CD4-positive, alpha-beta T cell treated with Interleukin-17A for 4 hours (primary cell): ENCODE data around the gene TNPO2.
A peak's percentile ranks its signal among the peaks of the same experiment; 100 is the strongest.
"Not testable (repeated sequence)": the region's sequence is repeated elsewhere in the genome, so short reads cannot be mapped to it uniquely, and the experiment has no call there.

Experiments
- DNase-seq: peaks from one replicate; pipeline ENCODE4 v3.0.0-alpha.2; 2020; ENCODE audit warnings: mixed read lengths

TNPO2 gene

DNA sequence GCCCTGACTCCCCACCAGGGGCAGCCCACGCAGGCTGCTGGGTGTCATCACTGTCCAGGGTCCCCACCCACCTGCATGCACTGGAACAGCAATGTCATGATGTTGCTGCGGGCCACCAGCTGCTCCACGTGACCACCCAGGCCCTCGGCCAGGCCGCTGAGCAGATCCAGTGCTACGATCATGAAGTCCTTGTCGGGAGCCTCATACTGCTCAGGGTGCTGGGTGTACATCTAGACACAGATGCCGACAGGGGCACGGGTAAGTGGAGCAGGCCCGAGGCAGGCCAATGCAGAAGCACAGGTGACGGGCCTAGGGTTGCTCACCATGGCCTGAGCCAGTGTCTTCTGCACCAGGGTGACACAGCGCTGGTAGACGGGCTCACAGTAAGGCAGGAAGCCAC lies 18.6 kb downstream of the TNPO2 start:
- no peak for DNase-seq

DNA sequence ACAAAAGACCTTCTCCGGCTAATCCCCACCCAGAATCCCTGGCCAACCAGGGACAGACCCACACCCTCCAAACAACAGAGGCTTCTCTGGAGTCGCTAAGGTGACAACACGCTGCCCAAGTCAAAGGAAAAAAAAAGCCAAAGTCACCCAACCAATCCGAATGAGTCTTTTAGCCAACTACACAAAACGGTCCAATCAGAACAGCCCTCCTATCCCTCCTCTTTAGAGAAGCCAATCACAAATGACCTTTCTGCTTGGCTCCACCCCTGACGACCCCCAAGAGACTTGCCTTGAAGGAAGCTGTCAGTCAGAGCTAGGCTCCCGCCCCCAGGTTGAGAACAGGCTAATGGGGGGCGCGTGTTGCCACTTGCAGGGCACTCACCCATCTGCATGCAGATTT lies 20.7 kb downstream of the TNPO2 start:
- DNase-seq: no peak

DNA sequence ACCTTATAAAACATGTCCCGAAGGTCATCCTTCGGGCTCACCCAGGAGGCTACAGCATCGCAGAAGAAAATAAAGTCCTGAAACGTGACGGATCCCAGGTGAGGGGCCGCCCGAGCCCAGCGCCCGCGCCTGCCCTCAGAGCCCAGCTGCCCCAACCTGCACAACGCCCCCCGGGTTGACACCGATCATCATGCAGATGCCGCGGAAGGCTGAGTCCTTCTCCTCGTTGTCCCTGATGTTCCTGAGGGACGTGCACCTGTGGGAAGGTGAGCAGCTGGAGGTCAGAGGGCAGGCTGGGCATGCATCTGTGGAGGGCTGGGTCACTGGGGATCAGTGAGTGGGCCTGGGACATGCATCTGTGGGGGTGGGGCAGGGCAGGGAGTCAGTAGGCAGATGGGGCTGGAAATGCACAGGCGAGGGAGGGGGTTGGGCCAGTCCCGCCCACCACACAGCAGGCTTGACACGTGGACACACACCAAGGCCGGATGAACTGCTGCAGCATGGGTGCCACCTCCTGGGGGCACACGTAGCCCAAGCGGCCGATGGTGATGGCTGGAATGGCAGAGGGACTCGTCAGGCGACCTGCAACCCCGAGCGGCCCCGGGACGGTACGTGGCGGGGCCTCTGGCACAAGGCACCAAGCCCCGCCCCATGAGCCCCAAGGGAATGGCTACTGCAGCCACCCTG lies 22.0 kb downstream of the TNPO2 start:
- no peak for DNase-seq

DNA sequence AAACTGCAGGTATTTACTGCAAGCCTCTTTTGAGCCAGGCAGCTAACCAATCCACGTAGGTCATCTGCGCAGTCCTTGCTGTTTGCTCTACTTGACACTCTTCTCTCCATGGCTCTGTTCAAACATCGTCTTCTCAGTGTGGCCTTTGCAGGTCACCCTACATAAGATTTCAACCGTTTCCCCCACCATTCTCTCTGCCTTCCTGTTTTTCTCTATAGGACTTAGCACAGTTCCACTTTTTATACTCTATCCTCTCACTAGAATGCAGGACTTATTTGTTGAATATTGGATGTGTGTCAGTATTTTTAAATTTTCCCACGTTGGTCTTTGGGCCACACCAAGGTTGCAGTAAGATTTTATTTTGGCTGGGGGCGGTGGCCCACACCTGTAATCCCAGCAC lies 25.6 kb downstream of the TNPO2 start:
- no peak for DNase-seq

DNA sequence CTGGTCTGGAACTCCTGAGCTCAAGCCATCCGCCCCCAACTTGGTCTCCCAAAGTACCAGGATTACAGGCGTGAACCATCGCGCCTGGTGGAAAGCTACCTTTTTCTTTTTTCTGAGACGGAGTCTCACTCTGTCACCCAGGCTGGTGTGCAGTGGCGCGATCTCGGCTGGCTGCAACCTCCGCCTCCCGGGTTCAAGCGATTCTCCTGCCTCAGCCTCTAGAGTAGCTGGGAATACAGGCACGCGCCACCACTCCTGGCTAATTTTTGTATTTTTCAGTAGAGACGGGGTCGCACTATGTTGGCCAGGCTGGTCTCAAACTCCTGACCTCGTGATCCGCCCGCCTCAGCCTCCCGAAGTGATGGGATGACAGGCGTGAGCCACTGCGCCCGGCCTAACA lies 26.3 kb downstream of the TNPO2 start:
- not testable (repeated sequence) for DNase-seq

DNA sequence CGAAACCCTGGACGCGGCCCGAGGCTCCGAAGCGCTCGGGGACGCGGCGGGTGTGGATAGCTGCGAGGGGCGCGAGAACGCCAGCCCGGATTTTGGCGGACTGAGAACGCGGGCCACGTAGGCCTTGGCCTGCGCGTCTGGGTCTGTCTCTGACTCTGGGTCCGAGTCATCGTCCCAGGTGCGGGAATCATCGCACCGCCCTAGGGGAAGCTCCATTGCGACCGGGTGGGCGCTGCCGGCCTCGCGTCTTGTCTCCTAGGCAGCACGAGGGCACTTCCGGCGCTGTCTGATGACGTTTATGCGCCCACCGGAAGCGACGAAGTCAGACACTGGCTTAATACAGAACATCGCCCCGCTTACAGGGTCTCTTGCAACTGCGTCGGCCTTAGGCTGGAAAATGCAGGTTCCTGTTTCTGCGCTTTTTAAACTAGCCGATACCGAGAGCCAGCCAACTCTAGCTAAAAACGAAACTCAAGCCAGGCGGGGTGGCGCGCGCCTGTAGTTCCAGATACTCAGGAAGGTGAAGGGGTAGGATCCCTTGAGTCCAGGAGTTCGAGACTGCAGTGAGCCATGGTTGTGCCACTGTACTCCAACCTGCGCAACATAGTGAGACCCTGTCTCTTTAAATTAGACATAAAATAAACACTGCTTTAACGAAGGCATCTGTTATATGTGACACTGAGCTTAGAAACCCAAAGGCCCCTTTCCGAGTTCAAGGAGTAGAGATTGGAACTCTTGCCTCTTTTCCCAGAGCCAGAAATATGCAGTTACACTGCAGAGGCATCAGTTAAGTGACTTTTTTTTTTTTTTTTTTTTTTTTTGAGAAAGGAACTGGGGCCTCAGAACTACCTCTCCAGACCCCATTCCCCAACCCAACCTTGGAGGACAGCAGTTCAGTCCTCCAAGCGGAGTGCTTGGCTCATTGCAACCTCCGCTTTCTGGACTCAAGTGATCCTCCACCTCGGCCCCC lies 27.1 kb downstream of the TNPO2 start, which contains the start of gene FBXW9:
Gene FBXW9, minus strand, starts transcription at position 266 of the 970 bp plus-strand sequence. Its CDS starts 50 bp downstream, at position 216.
- peak; percentile 96 for DNase-seq

DNA sequence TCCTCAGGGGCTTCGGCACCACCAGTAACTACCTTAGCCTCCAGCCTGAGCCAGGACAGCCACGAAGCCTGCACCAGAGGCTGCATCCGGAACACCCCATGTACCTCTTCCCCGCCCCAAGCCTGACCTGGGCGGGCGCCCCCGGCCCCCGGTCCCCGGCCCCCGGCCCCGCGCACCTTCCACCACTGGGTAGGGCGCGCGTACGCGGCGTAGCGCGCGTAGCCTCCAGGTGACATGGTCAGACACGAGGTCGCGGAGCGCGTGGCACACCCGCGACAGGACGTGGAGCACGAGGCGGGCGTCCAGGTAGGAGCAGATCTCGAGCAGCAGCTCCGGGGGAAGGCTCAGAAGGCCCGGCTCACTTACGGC lies 27.8 kb downstream of the TNPO2 start:
- peak; percentile 13 for DNase-seq

DNA sequence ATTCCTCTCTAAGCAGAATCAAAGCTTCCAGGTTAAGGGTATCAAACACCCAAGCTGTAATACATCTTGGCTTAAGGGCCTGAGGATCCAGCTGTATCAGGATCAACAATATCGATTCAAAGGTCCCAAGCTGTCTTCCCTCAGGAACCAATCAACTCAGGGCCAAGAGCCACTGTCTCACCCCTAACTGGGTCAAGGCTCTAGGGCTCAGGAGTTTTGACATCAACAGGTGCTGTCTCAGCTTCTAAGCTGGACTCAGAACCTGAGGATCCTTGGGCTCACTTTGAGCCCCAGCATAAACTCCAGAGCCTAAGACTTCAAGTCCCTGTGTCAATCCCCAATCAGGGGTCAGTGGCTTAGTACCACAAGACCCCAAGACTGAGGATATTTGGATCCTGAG lies 28.2 kb downstream of the TNPO2 start:
- DNase-seq: no peak

DNA sequence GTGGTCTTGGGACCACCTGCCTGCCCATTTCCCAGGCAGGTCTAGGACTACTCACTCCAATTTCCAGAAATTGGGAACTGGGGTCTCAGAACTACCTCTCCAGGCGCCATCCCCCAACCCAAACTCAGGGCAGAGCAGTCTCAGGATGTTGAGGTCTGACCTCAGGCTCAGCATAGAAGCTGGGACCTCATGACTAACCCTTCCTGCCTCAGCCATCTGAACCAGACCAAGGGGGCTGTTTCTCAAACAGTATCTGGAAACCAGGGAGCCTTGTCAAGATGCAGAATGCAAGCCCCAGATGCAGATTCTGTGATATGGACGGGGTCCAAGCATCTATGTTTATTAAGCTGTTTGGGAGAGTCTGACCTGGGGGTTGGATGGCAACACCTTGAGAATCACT lies 28.6 kb downstream of the TNPO2 start:
- DNase-seq: no peak

DNA sequence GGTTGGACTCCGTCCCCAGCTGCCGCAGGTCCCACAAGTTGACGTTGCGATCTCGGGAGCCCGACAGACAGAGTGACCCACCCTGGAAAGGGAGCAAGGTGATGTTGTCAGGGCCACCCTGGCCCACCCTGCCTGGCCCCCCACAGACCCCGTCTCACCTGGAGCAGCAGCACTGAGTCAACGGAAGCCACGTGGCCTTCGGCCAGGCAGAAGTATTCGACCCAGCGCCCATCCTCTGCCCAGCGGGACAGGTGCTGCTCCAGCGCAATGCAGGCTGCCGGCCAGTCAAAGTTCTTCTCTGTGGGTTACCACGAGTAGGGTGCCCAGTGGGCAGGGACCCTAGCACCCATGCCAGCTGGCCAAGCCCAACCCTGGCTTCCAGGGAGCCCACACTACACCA lies 29.1 kb downstream of the TNPO2 start:
- no peak for DNase-seq

DNA sequence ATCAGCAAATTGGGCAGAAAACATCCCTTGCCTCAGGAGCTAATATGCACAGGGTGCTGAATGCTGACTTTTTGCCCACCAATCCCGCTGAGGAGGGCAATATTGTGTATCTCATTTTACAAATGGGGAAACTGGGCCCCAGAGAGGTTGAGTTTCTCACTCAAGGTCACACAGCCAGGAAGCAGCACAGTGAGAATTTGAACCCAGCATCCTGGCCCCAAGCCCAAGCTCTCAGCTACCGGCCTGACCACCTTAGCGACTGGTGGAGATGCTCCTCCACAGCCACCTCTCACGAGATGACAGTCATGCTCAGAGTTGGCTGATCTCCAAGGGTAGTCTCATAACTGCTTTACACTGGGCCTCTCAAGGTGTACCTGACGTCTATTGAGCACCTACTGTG lies 30.8 kb downstream of the TNPO2 start:
- DNase-seq: no peak

DNA sequence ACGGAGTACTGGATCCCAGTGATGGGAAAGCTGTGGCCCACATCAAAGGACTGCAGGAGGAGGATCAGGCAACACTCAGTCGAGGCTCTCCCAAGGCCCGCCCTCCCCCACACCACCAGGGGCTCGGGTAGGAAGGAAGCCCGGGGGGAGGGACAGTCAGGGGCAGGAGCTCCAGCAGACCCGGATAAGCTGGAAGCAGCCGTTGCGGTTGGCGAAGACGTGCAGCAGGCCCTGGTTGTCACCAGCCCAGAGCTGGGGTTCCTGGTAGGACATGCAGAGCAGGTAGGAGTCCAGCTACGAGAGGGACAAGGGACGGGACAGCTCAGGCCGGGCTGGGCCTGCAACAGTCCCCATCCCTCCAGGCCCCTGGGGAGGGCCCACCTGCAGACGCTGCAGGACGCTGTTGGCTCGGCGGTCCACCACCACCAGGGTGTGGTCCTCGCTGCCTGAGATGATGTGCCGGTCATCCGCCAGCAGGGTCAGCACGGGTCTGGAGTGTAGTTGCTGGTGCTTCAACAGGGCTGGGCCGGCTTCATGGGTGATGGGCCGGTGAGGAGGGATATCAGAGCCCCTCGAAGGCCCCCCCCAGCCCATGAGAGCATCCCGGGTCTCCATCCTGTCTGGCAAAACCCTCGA lies 34.0 kb downstream of the TNPO2 start:
- DNase-seq: no peak

DNA sequence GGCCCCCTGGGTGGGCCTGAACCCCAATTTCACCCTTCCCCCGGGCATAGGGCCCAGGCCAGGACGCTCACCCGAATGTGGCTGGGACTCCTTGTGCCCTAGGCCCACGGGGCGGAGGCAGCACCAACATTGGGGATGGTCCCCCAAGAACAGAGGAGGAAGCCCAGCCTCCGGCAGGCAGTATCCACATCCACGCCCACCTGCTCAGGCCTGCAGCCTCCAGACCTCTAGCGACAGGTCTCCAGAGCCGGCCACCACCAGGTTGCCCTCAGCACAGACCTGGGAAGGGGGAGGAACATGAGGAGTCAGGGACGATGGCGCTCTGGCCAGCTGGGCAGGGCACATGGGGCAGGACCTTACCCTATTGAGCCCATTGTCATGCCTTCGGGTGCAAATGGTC lies 34.7 kb downstream of the TNPO2 start:
- no peak for DNase-seq

DNA sequence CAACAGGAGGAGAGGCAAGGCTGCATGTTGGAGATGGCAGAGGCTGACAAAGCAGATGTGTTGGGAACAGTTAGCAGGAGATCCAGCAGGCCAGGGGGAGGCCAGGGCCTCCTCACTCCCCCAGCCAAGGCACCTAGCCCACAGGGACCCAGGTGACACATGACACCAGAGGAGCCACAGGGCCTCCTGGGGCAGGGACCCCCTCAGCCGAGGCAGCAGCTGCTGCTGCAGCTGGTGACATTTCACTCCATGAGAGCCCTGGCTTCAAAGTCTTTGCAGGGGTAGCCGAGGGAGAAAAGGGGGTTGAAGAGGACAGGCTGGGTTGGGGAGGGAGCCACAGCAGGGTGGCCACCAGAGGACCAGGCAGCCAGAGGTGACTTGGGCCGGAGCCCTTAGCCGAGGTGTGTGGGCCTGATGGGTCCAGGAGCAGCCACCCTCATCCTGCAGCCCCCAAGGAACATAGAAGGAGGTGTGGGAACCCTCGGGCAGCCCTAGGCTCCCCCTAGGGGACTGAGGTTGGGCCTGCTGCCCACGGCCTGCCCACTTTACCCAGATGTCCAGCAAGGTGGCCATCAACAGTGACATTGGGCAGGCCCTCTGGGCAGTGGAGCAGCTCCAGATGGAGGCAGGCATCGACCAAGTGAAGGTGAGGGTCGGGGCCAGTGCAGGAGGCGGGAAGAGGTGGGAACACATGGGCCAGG lies 36.1 kb downstream of the TNPO2 start, which contains the start of gene GNG14:
Gene GNG14, plus strand, starts transcription at position 503 of the 701 bp plus-strand sequence. Its CDS starts 51 bp downstream, at position 554.
- DNase-seq: no peak

DNA sequence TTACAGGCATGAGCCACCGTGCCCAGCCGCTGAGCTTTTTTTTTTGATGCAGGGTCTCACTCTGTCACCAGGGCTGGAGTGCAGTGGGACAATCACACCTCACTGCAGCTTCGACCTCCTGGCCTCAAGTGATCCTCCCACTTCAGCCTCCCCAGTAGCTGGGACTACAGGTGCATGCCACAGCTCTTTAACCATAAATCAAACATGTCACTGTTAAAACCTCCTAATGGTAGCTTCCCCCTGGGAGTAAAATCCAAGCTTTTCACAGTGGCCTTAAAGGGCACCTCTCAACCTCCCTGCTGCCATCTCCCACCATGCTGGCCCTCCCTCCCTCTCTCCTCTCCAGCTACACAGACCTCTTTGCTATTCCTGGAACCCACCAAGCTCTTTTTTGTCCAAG lies 37.9 kb downstream of the TNPO2 start:
- DNase-seq: no peak

DNA sequence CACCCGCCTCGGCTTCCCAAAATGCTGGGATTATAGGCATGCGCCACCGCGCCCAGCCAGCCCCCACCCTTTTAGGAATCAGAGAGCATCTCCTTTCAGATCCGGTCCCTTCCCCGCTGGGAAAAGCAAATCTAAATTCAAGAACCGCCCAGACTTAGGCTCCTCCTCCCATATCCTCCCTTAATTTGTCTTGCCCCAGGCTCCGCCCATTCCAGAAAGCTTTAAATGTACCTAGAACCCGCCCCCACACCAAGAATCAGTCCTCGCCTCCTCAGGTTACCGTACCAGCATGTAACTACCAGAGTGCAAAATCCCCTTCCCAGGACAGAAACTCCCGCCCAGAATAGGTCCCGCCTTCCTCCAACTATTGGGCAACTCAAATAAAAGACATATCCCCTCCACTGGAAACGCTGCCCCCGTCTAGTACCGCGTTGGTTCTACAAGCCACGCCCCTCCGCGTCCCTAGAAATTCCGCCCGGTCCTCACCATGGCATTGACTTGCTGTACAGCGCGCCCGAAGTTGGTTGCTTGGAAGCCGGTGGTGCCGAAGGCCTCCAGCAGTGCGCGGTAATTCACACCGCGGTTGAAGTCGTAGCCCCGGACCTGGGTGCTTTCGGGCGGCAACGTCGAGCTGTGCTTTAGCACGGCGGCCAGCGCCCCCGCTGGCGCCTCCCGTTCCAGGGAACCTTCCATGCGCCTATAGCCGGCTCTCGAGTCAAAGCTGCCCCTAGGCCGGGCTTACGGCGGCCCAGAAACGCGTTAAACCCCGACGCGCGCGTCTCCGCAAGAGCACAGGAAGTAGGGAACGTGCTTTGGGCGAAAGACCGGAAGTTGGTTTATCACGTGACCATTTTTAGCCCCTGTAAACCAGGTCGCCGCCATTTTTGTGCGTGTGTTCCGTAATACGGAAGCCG lies 42.4 kb downstream of the TNPO2 start, which contains the start of gene DHPS:
Gene DHPS, minus strand, starts transcription at position 807 of the 914 bp plus-strand sequence. Its CDS starts 114 bp downstream, at position 693.
- peak; percentile 92 for DNase-seq

DNA sequence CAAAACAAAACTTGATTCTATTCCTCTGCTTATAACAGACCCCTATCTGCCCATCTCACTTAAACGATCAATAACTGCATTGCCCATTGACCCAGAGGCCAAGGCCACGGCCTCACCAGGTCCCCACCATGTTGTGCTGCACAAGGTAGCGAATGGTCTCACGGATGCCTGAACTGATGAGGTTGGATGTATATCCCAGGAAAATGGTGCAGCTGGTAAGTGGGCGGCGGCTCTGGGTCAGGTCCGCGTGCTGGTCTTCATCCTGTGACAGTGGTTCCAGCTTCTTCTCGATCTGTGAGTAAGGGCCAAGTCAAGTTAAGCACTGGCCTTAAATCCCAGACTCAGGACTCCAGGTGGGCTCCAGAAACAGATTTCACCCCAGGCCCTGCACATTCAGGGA lies 43.7 kb downstream of the TNPO2 start:
- no peak for DNase-seq

DNA sequence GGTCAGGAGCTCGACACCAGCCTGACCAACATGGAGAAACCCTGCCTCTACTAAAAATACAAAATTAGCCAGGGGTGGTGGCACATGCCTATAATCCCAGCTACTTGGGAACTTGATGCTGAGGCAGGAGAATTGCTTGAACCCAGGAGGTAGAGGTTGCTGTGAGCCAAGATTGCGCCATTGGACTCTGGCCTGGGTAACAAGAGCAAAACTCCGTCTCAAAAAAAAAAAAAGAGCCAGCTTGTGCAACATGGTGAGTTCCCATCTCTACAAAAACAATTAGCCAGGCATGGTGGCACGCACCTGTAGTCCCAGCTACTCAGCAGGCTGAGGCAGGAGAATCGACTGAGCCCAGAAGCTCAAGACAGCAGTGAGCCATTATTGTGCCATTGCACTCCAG lies 45.7 kb downstream of the TNPO2 start:
- DNase-seq: not testable (repeated sequence)

DNA sequence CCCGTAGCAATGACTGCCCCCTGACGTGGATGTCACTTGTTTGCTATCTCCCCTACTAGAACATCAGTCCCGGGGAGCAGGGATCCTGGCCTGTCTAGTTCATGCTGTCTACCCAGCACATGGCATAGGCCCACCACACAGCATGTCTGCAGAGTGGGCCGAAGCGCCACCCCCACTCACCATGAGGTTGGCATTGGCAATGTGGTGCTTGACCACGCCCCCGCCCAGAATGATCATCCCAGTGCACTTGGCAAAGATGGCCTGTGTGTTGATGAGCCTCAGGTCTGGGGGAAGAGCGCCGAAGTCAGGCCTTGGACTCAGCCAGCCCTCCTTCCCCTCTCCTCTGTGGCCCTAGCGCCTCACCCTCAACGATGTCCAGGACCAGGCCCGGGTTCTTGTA lies 46.8 kb downstream of the TNPO2 start:
- no peak for DNase-seq

DNA sequence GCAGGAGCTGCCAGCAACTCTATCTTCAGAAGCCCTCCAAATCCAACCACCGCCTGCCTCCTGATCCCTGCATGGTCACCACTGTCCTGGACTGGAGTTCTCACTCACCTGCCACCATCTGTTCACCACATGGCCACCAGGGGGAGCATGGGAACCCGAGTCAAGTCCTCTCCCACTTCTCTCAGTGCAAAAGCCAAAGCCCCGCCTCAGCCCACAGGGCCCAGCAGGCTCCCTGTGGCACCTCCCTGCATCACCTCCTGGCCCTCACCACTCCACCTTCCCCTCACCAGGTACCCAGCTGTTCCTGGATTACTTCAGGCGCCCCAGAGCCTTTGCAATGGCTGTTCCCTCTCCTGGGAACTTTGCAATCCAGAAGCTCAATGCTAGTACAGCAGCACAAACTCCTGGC lies 47.3 kb downstream of the TNPO2 start:
- DNase-seq: peak; percentile 90

DNA sequence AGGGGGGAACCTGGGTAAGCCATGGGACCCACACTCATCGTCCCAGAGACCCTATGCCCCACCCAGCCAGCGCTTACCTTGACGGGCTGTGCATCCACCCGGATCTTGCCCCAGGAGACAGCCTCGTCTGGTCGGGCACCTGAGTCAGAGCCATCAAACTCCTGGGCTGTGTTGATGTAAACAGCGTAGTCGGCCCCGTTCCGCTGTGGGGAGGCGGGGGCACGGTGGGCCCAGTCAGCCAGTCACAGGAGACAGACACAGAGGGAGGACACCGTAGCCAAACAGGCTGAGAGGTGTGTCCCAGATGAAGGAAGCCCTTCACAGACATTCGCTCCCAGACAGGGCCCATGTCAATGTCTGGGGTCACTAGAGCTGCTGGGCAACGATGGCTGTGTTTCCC lies 47.8 kb downstream of the TNPO2 start:
- DNase-seq: no peak

DNA sequence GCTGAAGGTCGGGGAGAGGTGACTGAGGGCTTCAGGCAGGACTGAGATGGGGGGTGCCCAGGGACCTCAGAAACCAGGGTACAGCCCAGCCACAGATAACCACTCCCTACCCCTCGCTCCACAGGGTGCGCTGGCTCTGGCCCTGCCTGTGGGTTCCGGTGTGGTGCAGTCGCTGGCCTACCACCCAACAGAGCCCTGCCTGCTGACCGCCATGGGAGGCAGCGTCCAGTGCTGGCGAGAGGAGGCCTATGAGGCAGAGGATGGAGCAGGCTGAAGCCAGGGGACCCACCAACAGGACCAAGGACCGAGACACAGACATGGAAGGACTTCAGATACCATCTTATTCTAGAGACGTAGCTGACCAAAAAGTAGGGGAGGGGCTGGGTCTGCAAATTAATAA lies 48.3 kb downstream of the TNPO2 start:
- DNase-seq: no peak
